ENCODE results near the gene HSD3B7. TPM values are rescaled to one million over a fixed set of nuclear protein-coding genes. Genes with fewer than 3 reads are reported as not detected.

Gene HSD3B7
- total RNA-seq, 5 donors from 2014 or later (not counting 1 experiment from before 2014, with no cell fraction given), result 0.33 to 3.5 (median 1.3) TPM

DNA sequence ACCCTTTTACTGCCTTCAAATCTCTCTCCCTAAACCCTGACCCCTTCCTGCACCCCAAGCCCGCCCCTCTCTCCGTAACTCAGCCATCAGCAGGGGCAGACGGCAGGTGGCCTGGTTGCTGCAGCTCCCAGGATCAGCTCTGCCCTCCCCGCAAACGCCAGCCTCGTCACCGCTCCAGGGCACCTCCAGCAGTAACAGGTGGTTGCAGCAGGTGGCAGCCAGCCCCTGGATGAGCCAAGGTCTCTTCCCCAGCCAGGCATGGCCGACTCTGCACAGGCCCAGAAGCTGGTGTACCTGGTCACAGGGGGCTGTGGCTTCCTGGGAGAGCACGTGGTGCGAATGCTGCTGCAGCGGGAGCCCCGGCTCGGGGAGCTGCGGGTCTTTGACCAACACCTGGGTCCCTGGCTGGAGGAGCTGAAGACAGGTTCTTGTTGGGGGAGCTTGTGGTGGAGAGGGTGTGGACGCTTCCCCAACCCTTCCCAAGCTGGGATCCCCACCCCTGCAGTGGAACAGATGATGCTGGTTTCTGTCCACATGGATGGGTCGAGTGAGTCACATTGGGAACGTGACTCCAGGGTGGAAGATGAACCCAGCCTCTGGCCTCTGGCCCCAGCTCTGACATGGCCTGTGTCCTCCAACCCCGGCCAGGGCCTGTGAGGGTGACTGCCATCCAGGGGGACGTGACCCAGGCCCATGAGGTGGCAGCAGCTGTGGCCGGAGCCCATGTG is 558 bp downstream of the HSD3B7 start:
- ChIA-PET CTCF (interaction anchor here (0.6 to 3.6 kb wide), 4 partner anchors 157 to 888 kb away, joined by 3 to 19 read pairs (median 7); partner anchors contain the start of gene ZNF267 (in 1 of the 2)), POLR2A (no interaction called here)
- H3K4me3 Mint-ChIP-seq, result no peak overlapping the region
- H3K27ac Mint-ChIP-seq, result no peak overlapping the region
- WGBS (ENCODE audit: insufficient coverage), result 87% methylated on average over 15 of the region's 20 CpGs
- H3K36me3 Mint-ChIP-seq, result peaks cover 13% of the 10 kb centered on the region
- peaks cover 0 to 1% (median 0%) of the 10 kb centered on the region in 3 donors for H3K4me1 Mint-ChIP-seq
- no peaks in the 10 kb centered on the region for H3K9me3 Mint-ChIP-seq
- ATAC-seq (replicated peaks in 1 of 4) (peak in 2 of 4 experiments; percentile 17 to 21), DNase-seq (no peak)
- no peaks in the 10 kb centered on the region for H3K27me3 Mint-ChIP-seq
- H3K4me1 ChIP-seq (ENCODE audit: control insufficient read depth in 1 of 2, extremely low read depth in 1 of 2, insufficient read depth in 2 of 2, low read length in 2 of 2), result peaks cover 0 to 9% of the 10 kb centered on the region in 2 experiments
- no peaks in the 10 kb centered on the region for H3K9me3 ChIP-seq
- no peak overlapping the region for H3K27ac ChIP-seq (ENCODE audit: low read length)
- peaks cover 16 to 24% of the 10 kb centered on the region in 2 donors for H3K36me3 ChIP-seq (ENCODE audit: control insufficient read depth in 2 of 2, extremely low read depth in 1 of 2, insufficient read depth in 1 of 2, low read length in 1 of 2)
- H3K4me3 ChIP-seq (ENCODE audit: control insufficient read depth in 1 of 2, extremely low read depth in 1 of 2, low read length in 1 of 2), result no peak overlapping the region
- peaks cover 0 to 5% of the 10 kb centered on the region in 2 experiments for H3K27me3 ChIP-seq (replicated peaks in 1 of 2; ENCODE audit: control insufficient read depth in 2 of 2, extremely low read depth in 1 of 2, insufficient read depth in 2 of 2, low read length in 1 of 2)

DNA sequence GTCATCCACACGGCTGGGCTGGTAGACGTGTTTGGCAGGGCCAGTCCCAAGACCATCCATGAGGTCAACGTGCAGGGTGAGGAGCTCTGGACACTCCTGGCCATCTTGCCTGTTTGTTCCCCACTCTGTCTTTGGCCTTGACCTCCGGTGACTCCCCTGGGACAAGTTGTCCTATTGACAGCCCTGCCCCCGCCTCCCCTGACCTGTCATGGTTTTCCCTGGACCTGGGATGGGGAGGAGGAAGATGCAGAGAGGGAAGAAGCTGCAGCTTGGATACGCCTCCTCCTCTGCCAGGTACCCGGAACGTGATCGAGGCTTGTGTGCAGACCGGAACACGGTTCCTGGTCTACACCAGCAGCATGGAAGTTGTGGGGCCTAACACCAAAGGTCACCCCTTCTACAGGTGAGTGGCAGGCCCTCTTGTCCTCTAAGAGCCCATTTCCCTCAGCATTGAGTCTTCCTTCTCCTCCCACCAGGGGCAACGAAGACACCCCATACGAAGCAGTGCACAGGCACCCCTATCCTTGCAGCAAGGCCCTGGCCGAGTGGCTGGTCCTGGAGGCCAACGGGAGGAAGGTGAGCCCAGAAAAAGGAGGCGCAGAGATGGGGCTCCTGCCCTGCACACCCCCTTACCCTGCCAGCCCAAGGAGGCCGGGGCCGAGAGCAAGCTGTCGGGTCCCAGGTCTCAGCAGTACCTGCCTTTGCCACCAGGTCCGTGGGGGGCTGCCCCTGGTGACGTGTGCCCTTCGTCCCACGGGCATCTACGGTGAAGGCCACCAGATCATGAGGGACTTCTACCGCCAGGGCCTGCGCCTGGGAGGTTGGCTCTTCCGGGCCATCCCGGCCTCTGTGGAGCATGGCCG is 1.4 kb downstream of the HSD3B7 start:
- Mint-ChIP-seq H3K4me3 (no peak overlapping the region), H3K36me3 (peaks cover 10% of the 10 kb centered on the region), H3K27ac (no peak overlapping the region), H3K9me3 (no peaks in the 10 kb centered on the region), H3K27me3 (peaks cover 0 to 1% of the 10 kb centered on the region in 2 donors), H3K4me1 (peaks cover 0 to 1% (median 0%) of the 10 kb centered on the region in 3 donors)
- ATAC-seq (replicated peaks in 1 of 4) (no peak), DNase-seq (no peak)
- POLR2A ChIA-PET, result no interaction called here
- WGBS (ENCODE audit: insufficient coverage), result 95% methylated on average over 28 of the region's 29 CpGs
- H3K36me3 ChIP-seq (ENCODE audit: control insufficient read depth in 2 of 2, extremely low read depth in 1 of 2, insufficient read depth in 1 of 2, low read length in 1 of 2), result peaks cover 11 to 18% of the 10 kb centered on the region in 2 donors
- CTCF ChIA-PET, result interaction anchor here in 1 of 2 donors (0.6 to 3.6 kb wide), 2 partner anchors 156 to 887 kb away, joined by 3 to 19 read pairs; partner anchors contain the start of gene ZNF267
- no peak overlapping the region for H3K27ac ChIP-seq (ENCODE audit: low read length)
- peaks cover 0 to 5% of the 10 kb centered on the region in 2 experiments for H3K27me3 ChIP-seq (replicated peaks in 1 of 2; ENCODE audit: control insufficient read depth in 2 of 2, extremely low read depth in 1 of 2, insufficient read depth in 2 of 2, low read length in 1 of 2)
- peaks cover 0 to 9% of the 10 kb centered on the region in 2 experiments for H3K4me1 ChIP-seq (ENCODE audit: control insufficient read depth in 1 of 2, extremely low read depth in 1 of 2, insufficient read depth in 2 of 2, low read length in 2 of 2)
- no peaks in the 10 kb centered on the region for H3K9me3 ChIP-seq
- H3K4me3 ChIP-seq (ENCODE audit: control insufficient read depth in 1 of 2, extremely low read depth in 1 of 2, low read length in 1 of 2), result no peak overlapping the region

DNA sequence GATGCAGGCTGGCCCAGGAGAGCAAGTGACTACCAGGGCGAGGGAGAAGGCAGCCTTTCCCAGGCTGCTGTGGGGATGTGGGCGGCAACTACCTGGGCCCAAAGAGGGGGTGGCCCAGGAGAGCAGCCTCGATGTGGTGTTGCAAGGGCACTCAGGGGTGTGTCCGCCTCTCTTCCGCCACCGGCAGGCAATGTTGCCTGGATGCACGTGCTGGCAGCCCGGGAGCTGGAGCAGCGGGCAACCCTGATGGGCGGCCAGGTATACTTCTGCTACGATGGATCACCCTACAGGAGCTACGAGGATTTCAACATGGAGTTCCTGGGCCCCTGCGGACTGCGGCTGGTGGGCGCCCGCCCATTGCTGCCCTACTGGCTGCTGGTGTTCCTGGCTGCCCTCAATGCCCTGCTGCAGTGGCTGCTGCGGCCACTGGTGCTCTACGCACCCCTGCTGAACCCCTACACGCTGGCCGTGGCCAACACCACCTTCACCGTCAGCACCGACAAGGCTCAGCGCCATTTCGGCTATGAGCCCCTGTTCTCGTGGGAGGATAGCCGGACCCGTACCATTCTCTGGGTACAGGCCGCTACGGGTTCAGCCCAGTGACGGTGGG is 2.7 kb downstream of the HSD3B7 start:
- Histone ChIP-seq H3K4me1 (ENCODE audit: control insufficient read depth in 1 of 2, extremely low read depth in 1 of 2, insufficient read depth in 2 of 2, low read length in 2 of 2) (peaks cover 0 to 9% of the 10 kb centered on the region in 2 experiments), H3K36me3 (ENCODE audit: control insufficient read depth in 2 of 2, extremely low read depth in 1 of 2, insufficient read depth in 1 of 2, low read length in 1 of 2) (peaks cover 9 to 12% of the 10 kb centered on the region in 2 donors), H3K4me3 (ENCODE audit: control insufficient read depth in 1 of 2, extremely low read depth in 1 of 2, low read length in 1 of 2) (no peak overlapping the region), H3K27me3 (replicated peaks in 1 of 2; ENCODE audit: control insufficient read depth in 2 of 2, extremely low read depth in 1 of 2, insufficient read depth in 2 of 2, low read length in 1 of 2) (peaks cover 0 to 5% of the 10 kb centered on the region in 2 experiments), H3K9me3 (no peaks in the 10 kb centered on the region), H3K27ac (ENCODE audit: low read length) (no peak overlapping the region)
- Mint-ChIP-seq H3K27ac (no peak overlapping the region), H3K36me3 (peaks cover 7% of the 10 kb centered on the region), H3K4me1 (peaks cover 0 to 1% (median 0%) of the 10 kb centered on the region in 3 donors), H3K4me3 (no peak overlapping the region), H3K27me3 (peaks cover 0 to 1% of the 10 kb centered on the region in 2 donors), H3K9me3 (no peaks in the 10 kb centered on the region)
- ChIA-PET POLR2A (no interaction called here), CTCF (no interaction called here)
- DNase-seq (no peak), ATAC-seq (replicated peaks in 1 of 4) (no peak)
- WGBS (ENCODE audit: insufficient coverage), result 94% methylated on average over 30 of the region's 30 CpGs

GRCh38 chr16:30989469-30990047 is 4.6 kb downstream of the HSD3B7 start:
- H3K27ac Mint-ChIP-seq, result no peak overlapping the region
- Histone ChIP-seq H3K4me3 (ENCODE audit: control insufficient read depth in 1 of 2, extremely low read depth in 1 of 2, low read length in 1 of 2) (no peak overlapping the region), H3K9me3 (no peaks in the 10 kb centered on the region), H3K4me1 (ENCODE audit: control insufficient read depth in 1 of 2, extremely low read depth in 1 of 2, insufficient read depth in 2 of 2, low read length in 2 of 2) (peaks cover 0 to 8% of the 10 kb centered on the region in 2 experiments), H3K36me3 (ENCODE audit: control insufficient read depth in 2 of 2, extremely low read depth in 1 of 2, insufficient read depth in 1 of 2, low read length in 1 of 2) (peaks cover 0 to 3% of the 10 kb centered on the region in 2 donors), H3K27ac (ENCODE audit: low read length) (no peak overlapping the region), H3K27me3 (replicated peaks in 1 of 2; ENCODE audit: control insufficient read depth in 2 of 2, extremely low read depth in 1 of 2, insufficient read depth in 2 of 2, low read length in 1 of 2) (peaks cover 0 to 5% of the 10 kb centered on the region in 2 experiments)
- H3K27me3 Mint-ChIP-seq, result peaks cover 0 to 1% of the 10 kb centered on the region in 2 donors
- ATAC-seq (replicated peaks in 1 of 4) (no peak), DNase-seq (no peak)
- 89% methylated on average over 20 of the region's 23 CpGs for WGBS (ENCODE audit: insufficient coverage)
- no peak overlapping the region for H3K4me3 Mint-ChIP-seq
- H3K9me3 Mint-ChIP-seq, result no peaks in the 10 kb centered on the region
- ChIA-PET POLR2A (no interaction called here), CTCF (interaction anchor here in 1 of 2 donors (0.6 kb wide), 1 partner anchor 1714 kb away, joined by 3 read pairs; no protein-coding TSS in a partner anchor)
- no peaks in the 10 kb centered on the region for H3K36me3 Mint-ChIP-seq
- peaks cover 0 to 2% (median under 1%) of the 10 kb centered on the region in 3 donors for H3K4me1 Mint-ChIP-seq

- ATAC-seq (replicated peaks in 1 of 4) (no peak), DNase-seq (no peak)
- Histone ChIP-seq H3K4me1 (ENCODE audit: control insufficient read depth in 1 of 2, extremely low read depth in 1 of 2, insufficient read depth in 2 of 2, low read length in 2 of 2) (peaks cover 0 to 3% of the 10 kb centered on the region in 2 experiments), H3K9me3 (no peaks in the 10 kb centered on the region), H3K4me3 (ENCODE audit: control insufficient read depth in 1 of 2, extremely low read depth in 1 of 2, low read length in 1 of 2) (no peak overlapping the region), H3K27ac (ENCODE audit: low read length) (no peak overlapping the region), H3K36me3 (ENCODE audit: control insufficient read depth in 2 of 2, extremely low read depth in 1 of 2, insufficient read depth in 1 of 2, low read length in 1 of 2) (no peaks in the 10 kb centered on the region), H3K27me3 (replicated peaks in 1 of 2; ENCODE audit: control insufficient read depth in 2 of 2, extremely low read depth in 1 of 2, insufficient read depth in 2 of 2, low read length in 1 of 2) (peaks cover 0 to 5% of the 10 kb centered on the region in 2 experiments)
- Mint-ChIP-seq H3K4me3 (no peak overlapping the region), H3K36me3 (no peaks in the 10 kb centered on the region), H3K4me1 (peaks cover 0 to 4% (median 1%) of the 10 kb centered on the region in 3 donors), H3K27ac (no peak overlapping the region), H3K27me3 (peaks cover 0 to 1% of the 10 kb centered on the region in 2 donors), H3K9me3 (no peaks in the 10 kb centered on the region)
- ChIA-PET POLR2A (no interaction called here), CTCF (no interaction called here)
- 79% methylated on average over 3 of the region's 12 CpGs for WGBS (ENCODE audit: insufficient coverage)
These were observed 5.1 kb downstream of the HSD3B7 start for GRCh38 chr16:30990105-30990504.

DNA sequence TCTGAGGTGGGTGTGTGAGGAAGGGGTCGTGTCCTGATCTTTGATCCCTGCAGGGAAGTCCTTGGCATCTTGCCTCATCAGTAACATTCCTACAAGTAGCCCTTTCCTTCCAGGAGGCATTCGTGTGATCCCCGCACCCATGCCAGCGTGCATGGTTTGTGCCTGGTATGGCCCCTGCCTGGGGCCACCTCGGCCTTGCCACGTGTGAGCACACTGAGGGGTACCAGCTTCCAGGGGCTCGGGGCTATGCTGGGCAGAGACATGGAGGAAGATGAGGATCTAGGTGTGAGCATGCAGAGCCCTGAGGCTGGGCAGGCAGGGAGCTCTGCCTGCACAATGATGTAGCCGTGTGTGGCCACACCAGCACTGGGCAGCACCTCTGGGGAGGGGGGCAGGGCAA is 6.0 kb downstream of the HSD3B7 start:
- Histone ChIP-seq H3K27ac (ENCODE audit: low read length) (no peak overlapping the region), H3K27me3 (replicated peaks in 1 of 2; ENCODE audit: control insufficient read depth in 2 of 2, extremely low read depth in 1 of 2, insufficient read depth in 2 of 2, low read length in 1 of 2) (peaks cover 0 to 7% of the 10 kb centered on the region in 2 experiments), H3K4me3 (ENCODE audit: control insufficient read depth in 1 of 2, extremely low read depth in 1 of 2, low read length in 1 of 2) (no peak overlapping the region), H3K9me3 (no peaks in the 10 kb centered on the region), H3K4me1 (ENCODE audit: control insufficient read depth in 1 of 2, extremely low read depth in 1 of 2, insufficient read depth in 2 of 2, low read length in 2 of 2) (no peaks in the 10 kb centered on the region), H3K36me3 (ENCODE audit: control insufficient read depth in 2 of 2, extremely low read depth in 1 of 2, insufficient read depth in 1 of 2, low read length in 1 of 2) (no peaks in the 10 kb centered on the region)
- no peak overlapping the region for H3K27ac Mint-ChIP-seq
- DNase-seq, result no peak
- ChIA-PET POLR2A (no interaction called here), CTCF (no interaction called here)
- WGBS (ENCODE audit: insufficient coverage), result 72% methylated on average over 4 of the region's 8 CpGs
- H3K36me3 Mint-ChIP-seq, result no peaks in the 10 kb centered on the region
- H3K4me3 Mint-ChIP-seq, result no peak overlapping the region
- H3K4me1 Mint-ChIP-seq, result peaks cover 0 to 4% (median 1%) of the 10 kb centered on the region in 3 donors
- ATAC-seq (replicated peaks in 1 of 4), result no peak
- no peaks in the 10 kb centered on the region for H3K9me3 Mint-ChIP-seq
- H3K27me3 Mint-ChIP-seq, result peaks cover 0 to 1% of the 10 kb centered on the region in 2 donors

Measured in T-cell (primary cell).